ENCODE results near the gene PDLIM1. TPM values are rescaled to one million over a fixed set of nuclear protein-coding genes. Genes with fewer than 3 reads are reported as not detected.
A peak's percentile ranks its signal among the peaks of the same experiment; 100 is the strongest.

Gene PDLIM1
- total and polyA plus RNA-seq, 2 of the 13 experiments (the other 11 are each of a cell fraction or from before 2014, with no cell fraction given) = 119 to 123 TPM

DNA sequence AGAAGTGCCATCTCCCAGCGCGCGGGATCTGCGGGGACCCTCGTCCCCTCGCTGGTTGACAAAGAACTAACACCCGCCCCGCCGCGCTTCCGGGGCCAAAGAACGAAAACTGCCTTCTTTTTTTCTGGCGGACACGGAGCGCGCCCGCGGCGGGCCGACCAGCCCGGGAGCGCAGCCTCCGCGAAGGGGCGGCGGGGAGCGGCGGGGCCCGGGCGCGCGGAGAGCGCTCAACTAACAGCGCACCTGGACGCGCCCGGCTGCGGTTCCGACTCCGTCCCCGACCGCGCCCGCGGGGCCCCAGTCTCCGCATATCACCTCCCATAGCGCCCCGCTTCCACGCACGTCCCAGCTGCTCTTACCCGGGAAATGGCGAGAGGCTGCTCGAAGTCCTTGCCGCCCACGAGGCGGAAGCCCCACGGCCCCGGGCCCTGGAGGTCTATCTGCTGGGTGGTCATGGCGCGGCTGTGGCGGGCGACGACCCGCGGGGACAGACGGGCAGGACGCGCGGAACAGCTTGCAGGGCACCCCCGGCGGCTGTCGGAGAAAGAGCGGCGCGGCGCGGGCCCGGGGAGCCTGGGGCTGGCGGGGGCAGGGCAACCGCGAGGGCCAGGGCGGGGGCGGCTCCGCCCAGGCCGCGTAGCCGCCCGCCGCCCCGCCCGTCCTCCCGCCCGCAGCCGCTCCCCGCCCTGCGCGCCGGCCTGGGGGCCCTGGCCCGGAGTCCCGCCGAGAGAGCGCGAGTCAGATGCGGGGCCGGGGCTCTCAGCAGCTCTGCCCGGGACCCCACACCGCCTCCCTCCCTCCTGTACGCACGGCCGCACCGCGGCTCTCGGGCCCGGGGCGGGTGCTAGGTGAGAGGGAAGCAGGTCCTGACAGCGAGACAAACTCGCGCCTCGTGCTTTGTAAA lies at the start of gene PDLIM1 (continued):
- TF ChIP-seq MTA1 (CRISPR knock-in tag; IDR thresholded peaks at IDR 0.05; ENCODE audit: borderline replicate concordance) (no peak; the same call in 1 of the 2 replicates), HHEX (CRISPR knock-in tag; IDR thresholded peaks at IDR 0.05) (no peak), MTF1 (CRISPR knock-in tag; IDR thresholded peaks at IDR 0.05) (no peak), MIER2 (CRISPR knock-in tag; IDR thresholded peaks at IDR 0.05) (no peak), ZBTB1 (CRISPR knock-in tag; IDR thresholded peaks at IDR 0.05; ENCODE audit: borderline replicate concordance) (0 out of 2 replicates have a peak, but pooled peaks have one; percentile 28), POLR2A (IDR thresholded peaks at IDR 0.05; ENCODE audit: insufficient read depth in 1 of 2, low read depth in 2 of 2, low read length in 2 of 2) (peak; percentile 56 to 71; a peak in 3 of 4 replicates), HOXA7 (CRISPR knock-in tag; IDR thresholded peaks at IDR 0.05) (no peak), ZNF17 (CRISPR knock-in tag; IDR thresholded peaks at IDR 0.05) (no peak), NFATC3 (CRISPR knock-in tag; IDR thresholded peaks at IDR 0.05) (no peak), FOXM1 (CRISPR knock-in tag; IDR thresholded peaks at IDR 0.05) (no peak), GTF2F1 (IDR thresholded peaks at IDR 0.05; ENCODE audit: low read length) (no peak), ZNF34 (CRISPR knock-in tag; IDR thresholded peaks at IDR 0.05; ENCODE audit: borderline replicate concordance) (no peak), POLR2G (IDR thresholded peaks at IDR 0.05; ENCODE audit: low read depth, low read length) (peak; percentile 86), SNRNP70 (IDR thresholded peaks at IDR 0.05; ENCODE audit: low read depth, low read length) (no peak), SP5 (CRISPR knock-in tag; IDR thresholded peaks at IDR 0.05; ENCODE audit: borderline replicate concordance, low read depth) (no peak), BCL6 (CRISPR knock-in tag; IDR thresholded peaks at IDR 0.05) (peak; percentile 40), ZNF296 (CRISPR knock-in tag; conservative IDR thresholded peaks at IDR 0.05) (no peak), ZNF761 (CRISPR knock-in tag; conservative IDR thresholded peaks at IDR 0.05) (no peak)
- TF ChIP-seq, protein P1, sequence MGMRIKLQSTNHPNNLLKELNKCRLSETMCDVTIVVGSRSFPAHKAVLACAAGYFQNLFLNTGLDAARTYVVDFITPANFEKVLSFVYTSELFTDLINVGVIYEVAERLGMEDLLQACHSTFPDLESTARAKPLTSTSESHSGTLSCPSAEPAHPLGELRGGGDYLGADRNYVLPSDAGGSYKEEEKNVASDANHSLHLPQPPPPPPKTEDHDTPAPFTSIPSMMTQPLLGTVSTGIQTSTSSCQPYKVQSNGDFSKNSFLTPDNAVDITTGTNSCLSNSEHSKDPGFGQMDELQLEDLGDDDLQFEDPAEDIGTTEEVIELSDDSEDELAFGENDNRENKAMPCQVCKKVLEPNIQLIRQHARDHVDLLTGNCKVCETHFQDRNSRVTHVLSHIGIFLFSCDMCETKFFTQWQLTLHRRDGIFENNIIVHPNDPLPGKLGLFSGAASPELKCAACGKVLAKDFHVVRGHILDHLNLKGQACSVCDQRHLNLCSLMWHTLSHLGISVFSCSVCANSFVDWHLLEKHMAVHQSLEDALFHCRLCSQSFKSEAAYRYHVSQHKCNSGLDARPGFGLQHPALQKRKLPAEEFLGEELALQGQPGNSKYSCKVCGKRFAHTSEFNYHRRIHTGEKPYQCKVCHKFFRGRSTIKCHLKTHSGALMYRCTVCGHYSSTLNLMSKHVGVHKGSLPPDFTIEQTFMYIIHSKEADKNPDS (CRISPR knock-in tag; IDR thresholded peaks at IDR 0.05) = no peak
- TF ChIP-seq, protein P2, sequence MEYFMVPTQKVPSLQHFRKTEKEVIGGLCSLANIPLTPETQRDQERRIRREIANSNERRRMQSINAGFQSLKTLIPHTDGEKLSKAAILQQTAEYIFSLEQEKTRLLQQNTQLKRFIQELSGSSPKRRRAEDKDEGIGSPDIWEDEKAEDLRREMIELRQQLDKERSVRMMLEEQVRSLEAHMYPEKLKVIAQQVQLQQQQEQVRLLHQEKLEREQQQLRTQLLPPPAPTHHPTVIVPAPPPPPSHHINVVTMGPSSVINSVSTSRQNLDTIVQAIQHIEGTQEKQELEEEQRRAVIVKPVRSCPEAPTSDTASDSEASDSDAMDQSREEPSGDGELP (IDR thresholded peaks at IDR 0.05; ENCODE audit: borderline replicate concordance, low read depth) = no peak
- TF ChIP-seq, protein P3, sequence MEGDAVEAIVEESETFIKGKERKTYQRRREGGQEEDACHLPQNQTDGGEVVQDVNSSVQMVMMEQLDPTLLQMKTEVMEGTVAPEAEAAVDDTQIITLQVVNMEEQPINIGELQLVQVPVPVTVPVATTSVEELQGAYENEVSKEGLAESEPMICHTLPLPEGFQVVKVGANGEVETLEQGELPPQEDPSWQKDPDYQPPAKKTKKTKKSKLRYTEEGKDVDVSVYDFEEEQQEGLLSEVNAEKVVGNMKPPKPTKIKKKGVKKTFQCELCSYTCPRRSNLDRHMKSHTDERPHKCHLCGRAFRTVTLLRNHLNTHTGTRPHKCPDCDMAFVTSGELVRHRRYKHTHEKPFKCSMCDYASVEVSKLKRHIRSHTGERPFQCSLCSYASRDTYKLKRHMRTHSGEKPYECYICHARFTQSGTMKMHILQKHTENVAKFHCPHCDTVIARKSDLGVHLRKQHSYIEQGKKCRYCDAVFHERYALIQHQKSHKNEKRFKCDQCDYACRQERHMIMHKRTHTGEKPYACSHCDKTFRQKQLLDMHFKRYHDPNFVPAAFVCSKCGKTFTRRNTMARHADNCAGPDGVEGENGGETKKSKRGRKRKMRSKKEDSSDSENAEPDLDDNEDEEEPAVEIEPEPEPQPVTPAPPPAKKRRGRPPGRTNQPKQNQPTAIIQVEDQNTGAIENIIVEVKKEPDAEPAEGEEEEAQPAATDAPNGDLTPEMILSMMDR (CRISPR knock-in tag; IDR thresholded peaks at IDR 0.05) = peak; percentile 50
- TF ChIP-seq, protein P4, sequence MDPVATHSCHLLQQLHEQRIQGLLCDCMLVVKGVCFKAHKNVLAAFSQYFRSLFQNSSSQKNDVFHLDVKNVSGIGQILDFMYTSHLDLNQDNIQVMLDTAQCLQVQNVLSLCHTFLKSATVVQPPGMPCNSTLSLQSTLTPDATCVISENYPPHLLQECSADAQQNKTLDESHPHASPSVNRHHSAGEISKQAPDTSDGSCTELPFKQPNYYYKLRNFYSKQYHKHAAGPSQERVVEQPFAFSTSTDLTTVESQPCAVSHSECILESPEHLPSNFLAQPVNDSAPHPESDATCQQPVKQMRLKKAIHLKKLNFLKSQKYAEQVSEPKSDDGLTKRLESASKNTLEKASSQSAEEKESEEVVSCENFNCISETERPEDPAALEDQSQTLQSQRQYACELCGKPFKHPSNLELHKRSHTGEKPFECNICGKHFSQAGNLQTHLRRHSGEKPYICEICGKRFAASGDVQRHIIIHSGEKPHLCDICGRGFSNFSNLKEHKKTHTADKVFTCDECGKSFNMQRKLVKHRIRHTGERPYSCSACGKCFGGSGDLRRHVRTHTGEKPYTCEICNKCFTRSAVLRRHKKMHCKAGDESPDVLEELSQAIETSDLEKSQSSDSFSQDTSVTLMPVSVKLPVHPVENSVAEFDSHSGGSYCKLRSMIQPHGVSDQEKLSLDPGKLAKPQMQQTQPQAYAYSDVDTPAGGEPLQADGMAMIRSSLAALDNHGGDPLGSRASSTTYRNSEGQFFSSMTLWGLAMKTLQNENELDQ (CRISPR knock-in tag; IDR thresholded peaks at IDR 0.05; ENCODE audit: borderline replicate concordance) = no peak
- TF ChIP-seq, protein P5, sequence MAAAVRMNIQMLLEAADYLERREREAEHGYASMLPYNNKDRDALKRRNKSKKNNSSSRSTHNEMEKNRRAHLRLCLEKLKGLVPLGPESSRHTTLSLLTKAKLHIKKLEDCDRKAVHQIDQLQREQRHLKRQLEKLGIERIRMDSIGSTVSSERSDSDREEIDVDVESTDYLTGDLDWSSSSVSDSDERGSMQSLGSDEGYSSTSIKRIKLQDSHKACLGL (CRISPR knock-in tag; IDR thresholded peaks at IDR 0.05) = peak; percentile 69
